ENCODE results near the gene PFKFB4. TPM values are rescaled to one million over a fixed set of nuclear protein-coding genes. Genes with fewer than 3 reads are reported as not detected.

PFKFB4 gene
- total and polyA plus RNA-seq, 10 of the 15 experiments (the other 5 are each of a cell fraction or from before 2014, with no cell fraction given), result 0.37 to 89.1 (median 5.2) TPM

GRCh38 chr3:48576647-48577046 is 20.0 kb upstream of the PFKFB4 start:
- FAIRE-seq, result no peak
- no peak for TF ChIP-seq RCOR1 (conservative IDR thresholded peaks at IDR 0.05; ENCODE audit: low read depth, low read length)
- no peak for TF ChIP-seq MXI1 (IDR thresholded peaks at IDR 0.05; ENCODE audit: low read depth, low read length)
- no peak for TF ChIP-seq ETV6 (conservative IDR thresholded peaks at IDR 0.05 in 1 of 2, IDR thresholded peaks at IDR 0.05 in 1 of 2; ENCODE audit: borderline replicate concordance in 1 of 2, low read depth in 1 of 2)
- no peak for TF ChIP-seq SUZ12 (IDR thresholded peaks at IDR 0.05; ENCODE audit: unreplicated experiment)
- no peak for TF ChIP-seq RELB (IDR thresholded peaks at IDR 0.05; ENCODE audit: low read depth)
- no peak for TF ChIP-seq ZBTB40 (IDR thresholded peaks at IDR 0.05; ENCODE audit: borderline replicate concordance)
- no peak for TF ChIP-seq MYB (IDR thresholded peaks at IDR 0.05; ENCODE audit: borderline replicate concordance, low read depth, low read length)
- no peak for TF ChIP-seq MAX (IDR thresholded peaks at IDR 0.05; ENCODE audit: low read depth, low read length)
- TF ChIP-seq CBX3 (IDR thresholded peaks at IDR 0.05; ENCODE audit: borderline replicate concordance, low read depth), result no peak
- no peak for TF ChIP-seq STAT3 (IDR thresholded peaks at IDR 0.05; ENCODE audit: low read depth, low read length)
- TF ChIP-seq TAF1 (IDR thresholded peaks at IDR 0.05; ENCODE audit: borderline replicate concordance, low read depth, low read length), result no peak
- RAD21 ChIA-PET (ENCODE audit: unreplicated experiment), result no interaction called here

More at GRCh38 chr3:48576647-48577046, 20.0 kb upstream of the PFKFB4 start:
- ChIA-PET POLR2A (no interaction called here), CTCF (no interaction called here), SMC1A (ENCODE audit: uncharacterized antibody, unreplicated experiment) (no interaction called here)
- Histone ChIP-seq H3K27ac (ENCODE audit: control insufficient read depth, insufficient read depth) (no peak overlapping the region), H3K4me3 (no peak overlapping the region), H4K20me1 (ENCODE audit: control insufficient read depth, insufficient read depth) (no peaks in the 10 kb centered on the region), H3K27me3 (replicated peaks in 1 of 2; ENCODE audit: control insufficient read depth in 2 of 2, insufficient read depth in 2 of 2, low read length in 1 of 2) (no peaks in the 10 kb centered on the region; a peak in 1 of 4 replicates), H3K4me1 (ENCODE audit: control insufficient read depth, insufficient read depth, low read length) (no peaks in the 10 kb centered on the region), H3K9ac (ENCODE audit: control insufficient read depth, insufficient read depth, low read length) (no peak overlapping the region), H3K9me3 (replicated peaks; ENCODE audit: control insufficient read depth, insufficient read depth, low read length) (no peaks in the 10 kb centered on the region), H3K4me2 (ENCODE audit: control insufficient read depth, insufficient read depth) (no peak overlapping the region), H3K36me3 (ENCODE audit: control insufficient read depth in 2 of 2, insufficient read depth in 2 of 2, low read length in 1 of 2) (no peaks in the 10 kb centered on the region), H3K79me2 (ENCODE audit: control insufficient read depth, insufficient read depth, low read length) (no peaks in the 10 kb centered on the region), H2AFZ (ENCODE audit: control insufficient read depth, low read depth, low read length) (no peak overlapping the region)
- no TSS peak for BruUV-seq (replicated peaks)
- in situ Hi-C loops (cut with MboI) (no loop called here), intact Hi-C loops (cut with micrococcal nuclease; ENCODE audit: unreplicated experiment) (no loop called here)
- whole genome bisulfite sequencing (ENCODE audit: insufficient coverage, insufficient replicate concordance, low lambda C conversion rate, missing lambda C conversion rate), result 9% methylated on average over 4 of the region's 4 CpGs
- ATAC-seq, result no peak
- no peak for DNase-seq (ENCODE audit: low read depth, low spot score)
